GM18873 (cell line): Measurements from ENCODE around the gene TTYH3.
A peak's percentile ranks its signal among the peaks of the same experiment; 100 is the strongest.

ENCODE experiments used
- ATAC-seq: cut with Tn5 transposase; IDR thresholded peaks from one replicate; pipeline ENCODE4 v1.9.1; 2021; ENCODE audit warnings: mild to moderate bottlenecking, moderate library complexity, moderate number of reproducible peaks; ENCODE audit not compliant: unreplicated experiment, low FRiP score

The TTYH3 gene

GRCh38 chr7:2633538-2634266 lies 1.9 kb downstream of the TTYH3 start:
- ATAC-seq = no peak

- no peak for ATAC-seq
Measured at GRCh38 chr7:2634267-2635145, 2.7 kb downstream of the TTYH3 start.

GRCh38 chr7:2635148-2635668 lies 3.4 kb downstream of the TTYH3 start:
- no peak for ATAC-seq

GRCh38 chr7:2635810-2636701 lies 4.3 kb downstream of the TTYH3 start:
- no peak for ATAC-seq

- no peak for ATAC-seq
Measured at GRCh38 chr7:2637066-2637471, 5.3 kb downstream of the TTYH3 start.

GRCh38 chr7:2637505-2638223 lies 5.9 kb downstream of the TTYH3 start:
- no peak for ATAC-seq

- ATAC-seq = no peak
Measured at GRCh38 chr7:2638224-2638991, 6.6 kb downstream of the TTYH3 start.

GRCh38 chr7:2639181-2639681 lies 7.4 kb downstream of the TTYH3 start:
- no peak for ATAC-seq

- no peak for ATAC-seq
Measured at GRCh38 chr7:2639695-2640481, 8.1 kb downstream of the TTYH3 start.

GRCh38 chr7:2640482-2640830 lies 8.7 kb downstream of the TTYH3 start:
- no peak for ATAC-seq

- ATAC-seq = no peak
Measured at GRCh38 chr7:2640846-2641316, 9.1 kb downstream of the TTYH3 start.

GRCh38 chr7:2641406-2642393 lies 9.9 kb downstream of the TTYH3 start:
- ATAC-seq = no peak

GRCh38 chr7:2643386-2644219 lies 11.8 kb downstream of the TTYH3 start:
- no peak for ATAC-seq

GRCh38 chr7:2644220-2644561 lies 12.4 kb downstream of the TTYH3 start:
- ATAC-seq = no peak

- peak; percentile 23 for ATAC-seq
Measured at GRCh38 chr7:2644562-2645273, 12.9 kb downstream of the TTYH3 start.
